ENCODE results near the gene BRSK1. TPM values are rescaled to one million over a fixed set of nuclear protein-coding genes. Genes with fewer than 3 reads are reported as not detected.

Gene BRSK1
- total RNA-seq, 1 donor from 2014 or later = 10.1 TPM

- Histone ChIP-seq H3K27ac (no peak overlapping the region), H3K9me3 (no peaks in the 10 kb centered on the region), H3K27me3 (no peaks in the 10 kb centered on the region), H3K36me3 (peaks cover 0 to 6% of the 10 kb centered on the region in 2 donors), H3K4me1 (peaks cover 25% of the 10 kb centered on the region), H3K4me3 (no peak overlapping the region)
- TF ChIP-seq, protein P1, sequence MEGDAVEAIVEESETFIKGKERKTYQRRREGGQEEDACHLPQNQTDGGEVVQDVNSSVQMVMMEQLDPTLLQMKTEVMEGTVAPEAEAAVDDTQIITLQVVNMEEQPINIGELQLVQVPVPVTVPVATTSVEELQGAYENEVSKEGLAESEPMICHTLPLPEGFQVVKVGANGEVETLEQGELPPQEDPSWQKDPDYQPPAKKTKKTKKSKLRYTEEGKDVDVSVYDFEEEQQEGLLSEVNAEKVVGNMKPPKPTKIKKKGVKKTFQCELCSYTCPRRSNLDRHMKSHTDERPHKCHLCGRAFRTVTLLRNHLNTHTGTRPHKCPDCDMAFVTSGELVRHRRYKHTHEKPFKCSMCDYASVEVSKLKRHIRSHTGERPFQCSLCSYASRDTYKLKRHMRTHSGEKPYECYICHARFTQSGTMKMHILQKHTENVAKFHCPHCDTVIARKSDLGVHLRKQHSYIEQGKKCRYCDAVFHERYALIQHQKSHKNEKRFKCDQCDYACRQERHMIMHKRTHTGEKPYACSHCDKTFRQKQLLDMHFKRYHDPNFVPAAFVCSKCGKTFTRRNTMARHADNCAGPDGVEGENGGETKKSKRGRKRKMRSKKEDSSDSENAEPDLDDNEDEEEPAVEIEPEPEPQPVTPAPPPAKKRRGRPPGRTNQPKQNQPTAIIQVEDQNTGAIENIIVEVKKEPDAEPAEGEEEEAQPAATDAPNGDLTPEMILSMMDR (IDR thresholded peaks at IDR 0.05) = no peak
- TF ChIP-seq POLR2A (IDR thresholded peaks at IDR 0.05) (no peak), POLR2AphosphoS5 (IDR thresholded peaks at IDR 0.05; ENCODE audit: insufficient read depth in 1 of 2, low read depth in 1 of 2) (no peak)
- no peak for DNase-seq (ENCODE audit: extremely low spot score in 2 of 2)
- intact Hi-C loops (cut with DNase I) = no loop called here
Observed at GRCh38 chr19:55345101-55345817, 61.5 kb downstream of the BRSK1 start.

DNA sequence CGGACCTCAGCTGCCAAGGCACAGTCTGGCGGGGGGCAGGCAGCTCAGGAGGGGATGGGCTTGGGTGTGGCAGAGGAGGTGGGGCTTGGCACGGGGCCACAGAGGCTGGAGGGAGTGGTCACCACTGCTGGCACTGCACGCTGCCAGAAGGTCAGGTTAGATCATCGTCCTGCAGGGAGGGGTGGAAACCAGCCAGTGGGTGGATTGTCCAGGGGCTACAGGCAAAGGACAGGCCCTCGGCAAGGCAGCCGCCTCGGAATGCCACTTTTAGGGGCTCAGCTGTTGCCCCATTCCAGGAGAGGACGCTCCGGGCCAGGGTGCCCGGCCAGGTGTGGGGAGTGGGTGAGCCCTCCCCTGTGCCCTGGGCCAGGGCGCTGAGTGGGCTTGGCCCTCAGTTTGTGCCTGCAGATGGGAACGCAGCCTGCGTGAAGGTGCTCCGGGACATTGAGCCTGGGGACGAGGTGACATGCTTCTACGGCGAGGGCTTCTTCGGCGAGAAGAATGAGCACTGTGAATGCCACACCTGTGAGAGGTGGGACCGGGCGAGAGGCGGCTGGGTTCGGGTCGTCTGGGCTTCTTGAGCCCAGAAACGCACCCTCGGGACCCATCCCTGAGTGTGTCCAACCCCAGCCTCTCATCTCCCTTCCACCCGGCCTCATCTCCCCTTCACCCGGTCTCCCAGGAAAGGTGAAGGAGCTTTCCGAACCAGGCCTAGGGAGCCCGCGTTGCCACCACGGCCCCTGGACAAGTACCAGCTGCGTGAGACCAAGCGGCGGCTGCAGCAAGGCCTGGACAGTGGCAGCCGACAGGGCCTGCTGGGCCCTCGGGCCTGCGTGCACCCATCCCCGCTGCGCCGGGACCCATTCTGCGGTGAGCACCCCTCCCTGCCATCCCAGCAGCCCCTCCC lies 62.3 kb downstream of the BRSK1 start:
- H3K27me3 ChIP-seq = no peaks in the 10 kb centered on the region
- H3K4me1 ChIP-seq = peaks cover 17% of the 10 kb centered on the region
- DNase-seq (ENCODE audit: extremely low spot score in 2 of 2) = no peak
- H3K4me3 ChIP-seq = no peak overlapping the region
- intact Hi-C loops (cut with DNase I) = no loop called here
- H3K9me3 ChIP-seq = no peaks in the 10 kb centered on the region
- H3K36me3 ChIP-seq = peaks cover 0 to 6% of the 10 kb centered on the region in 2 donors
- H3K27ac ChIP-seq = no peak overlapping the region
- TF ChIP-seq, protein P1 (IDR thresholded peaks at IDR 0.05) = no peak
- no peak for TF ChIP-seq POLR2AphosphoS5 (IDR thresholded peaks at IDR 0.05; ENCODE audit: insufficient read depth in 1 of 2, low read depth in 1 of 2)
- no peak for TF ChIP-seq POLR2A (IDR thresholded peaks at IDR 0.05)

DNA sequence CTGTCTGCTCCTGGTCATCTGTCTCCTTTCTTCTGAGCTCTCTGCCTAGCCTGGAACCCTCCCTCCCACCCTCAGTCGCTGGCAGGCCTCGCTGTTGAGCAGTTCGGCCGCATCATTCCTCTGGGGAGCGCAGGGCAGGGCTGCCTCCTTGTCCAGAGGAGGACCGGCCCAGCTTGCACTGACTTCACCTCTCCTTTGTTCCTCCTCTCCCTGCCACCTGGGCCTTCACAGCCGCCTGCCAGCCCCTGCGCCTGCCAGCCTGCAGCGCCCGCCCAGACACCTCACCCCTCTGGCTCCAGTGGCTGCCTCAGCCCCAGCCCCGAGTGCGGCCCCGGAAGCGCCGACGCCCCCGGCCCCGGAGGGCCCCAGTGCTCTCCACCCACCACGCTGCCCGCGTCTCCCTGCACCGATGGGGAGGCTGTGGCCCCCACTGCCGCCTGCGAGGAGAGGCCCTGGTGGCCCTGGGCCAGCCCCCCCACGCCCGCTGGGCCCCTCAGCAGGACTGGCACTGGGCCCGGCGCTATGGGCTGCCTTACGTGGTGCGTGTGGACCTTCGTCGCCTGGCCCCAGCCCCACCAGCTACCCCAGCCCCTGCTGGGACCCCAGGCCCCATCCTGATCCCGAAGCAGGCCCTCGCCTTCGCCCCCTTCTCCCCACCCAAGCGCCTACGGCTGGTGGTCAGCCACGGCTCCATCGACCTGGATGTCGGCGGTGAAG lies 63.1 kb downstream of the BRSK1 start:
- intact Hi-C loops (cut with DNase I) = no loop called here
- H3K27ac ChIP-seq = no peak overlapping the region
- no peak overlapping the region for H3K4me3 ChIP-seq
- no peak for DNase-seq (ENCODE audit: extremely low spot score in 2 of 2)
- TF ChIP-seq, protein P1 (IDR thresholded peaks at IDR 0.05) = no peak
- TF ChIP-seq POLR2AphosphoS5 (IDR thresholded peaks at IDR 0.05; ENCODE audit: insufficient read depth in 1 of 2, low read depth in 1 of 2) (no peak), POLR2A (IDR thresholded peaks at IDR 0.05) (no peak)
- H3K27me3 ChIP-seq = no peaks in the 10 kb centered on the region
- H3K36me3 ChIP-seq = peaks cover 0 to 6% of the 10 kb centered on the region in 2 donors
- no peaks in the 10 kb centered on the region for H3K9me3 ChIP-seq
- H3K4me1 ChIP-seq = peaks cover 9% of the 10 kb centered on the region

DNA sequence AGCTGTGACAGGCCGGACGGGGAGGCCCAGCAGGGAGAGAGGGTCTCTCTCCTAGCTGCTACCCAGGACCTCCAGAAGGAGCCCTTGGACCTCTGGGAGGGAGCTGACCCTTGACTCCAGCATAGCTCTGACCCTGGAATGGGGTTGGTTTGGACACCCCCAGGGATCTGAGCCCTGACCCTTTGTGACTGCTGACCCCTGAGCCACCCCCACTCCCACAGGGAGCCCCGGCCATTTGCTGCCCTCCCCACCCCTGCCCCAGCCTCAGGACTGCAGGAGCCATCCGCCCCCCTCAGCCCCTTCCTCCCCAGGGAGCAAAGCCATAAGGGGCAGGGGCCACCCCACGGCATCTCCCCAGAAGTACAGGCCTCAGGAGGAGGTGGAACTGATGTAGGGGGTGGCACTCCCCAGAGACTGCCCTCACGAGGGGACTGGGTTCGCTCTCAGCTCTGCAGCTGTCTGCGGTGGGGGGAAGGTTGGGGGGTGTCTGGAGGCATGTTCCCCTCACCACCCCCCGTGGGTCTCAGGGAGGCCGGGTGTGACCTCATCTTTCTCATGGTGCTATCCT lies 63.7 kb downstream of the BRSK1 start:
- Histone ChIP-seq H3K4me3 (no peak overlapping the region), H3K9me3 (no peaks in the 10 kb centered on the region), H3K27me3 (no peaks in the 10 kb centered on the region), H3K36me3 (peaks cover 0 to 6% of the 10 kb centered on the region in 2 donors), H3K27ac (no peak overlapping the region), H3K4me1 (peaks cover 9% of the 10 kb centered on the region)
- DNase-seq (ENCODE audit: extremely low spot score in 2 of 2) = no peak
- TF ChIP-seq POLR2A (IDR thresholded peaks at IDR 0.05) = no peak
- intact Hi-C loops (cut with DNase I) = no loop called here

Data from vagina (tissue), 2 donors.